ENCODE results near the gene SH3D21.

Gene SH3D21

DNA sequence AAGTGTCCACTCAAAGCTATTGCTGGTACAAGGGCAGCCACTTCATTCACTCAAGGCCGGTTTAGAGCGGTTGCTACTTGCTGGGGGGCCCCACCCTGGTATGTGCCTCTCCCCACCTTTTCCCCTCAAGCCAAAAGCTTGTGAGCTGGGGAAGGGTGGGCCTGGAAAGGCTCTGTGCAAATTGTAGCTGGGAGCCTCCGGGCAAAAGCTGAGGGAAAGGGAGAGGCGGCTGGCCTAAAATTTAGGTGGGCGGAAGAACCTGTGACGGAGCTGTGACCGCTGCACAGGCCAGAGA is 306 bp upstream of the SH3D21 start:
- Histone ChIP-seq H3K4me3 (replicated peaks; ENCODE audit: insufficient read depth, low read length) (peak overlapping the region; percentile 63; the same call in 1 of the 2 replicates), H3K27me3 (ENCODE audit: insufficient read depth, poor library complexity, severe bottlenecking) (no peaks in the 10 kb centered on the region), H3K27ac (replicated peaks) (no peak overlapping the region)
- no peak for DNase-seq (ENCODE audit: low read depth in 1 of 2, low spot score in 1 of 2)
- TF ChIP-seq GABPA (IDR thresholded peaks at IDR 0.05; ENCODE audit: low read depth) (no peak), POLR2AphosphoS5 (IDR thresholded peaks at IDR 0.05; ENCODE audit: low read depth) (no peak), SPI1 (IDR thresholded peaks at IDR 0.05; ENCODE audit: borderline replicate concordance, low read depth) (no peak)
- TF ChIP-seq, protein P1, sequence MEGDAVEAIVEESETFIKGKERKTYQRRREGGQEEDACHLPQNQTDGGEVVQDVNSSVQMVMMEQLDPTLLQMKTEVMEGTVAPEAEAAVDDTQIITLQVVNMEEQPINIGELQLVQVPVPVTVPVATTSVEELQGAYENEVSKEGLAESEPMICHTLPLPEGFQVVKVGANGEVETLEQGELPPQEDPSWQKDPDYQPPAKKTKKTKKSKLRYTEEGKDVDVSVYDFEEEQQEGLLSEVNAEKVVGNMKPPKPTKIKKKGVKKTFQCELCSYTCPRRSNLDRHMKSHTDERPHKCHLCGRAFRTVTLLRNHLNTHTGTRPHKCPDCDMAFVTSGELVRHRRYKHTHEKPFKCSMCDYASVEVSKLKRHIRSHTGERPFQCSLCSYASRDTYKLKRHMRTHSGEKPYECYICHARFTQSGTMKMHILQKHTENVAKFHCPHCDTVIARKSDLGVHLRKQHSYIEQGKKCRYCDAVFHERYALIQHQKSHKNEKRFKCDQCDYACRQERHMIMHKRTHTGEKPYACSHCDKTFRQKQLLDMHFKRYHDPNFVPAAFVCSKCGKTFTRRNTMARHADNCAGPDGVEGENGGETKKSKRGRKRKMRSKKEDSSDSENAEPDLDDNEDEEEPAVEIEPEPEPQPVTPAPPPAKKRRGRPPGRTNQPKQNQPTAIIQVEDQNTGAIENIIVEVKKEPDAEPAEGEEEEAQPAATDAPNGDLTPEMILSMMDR (IDR thresholded peaks at IDR 0.05; ENCODE audit: insufficient read depth, low read length), result no peak
- TF ChIP-seq, protein P2, sequence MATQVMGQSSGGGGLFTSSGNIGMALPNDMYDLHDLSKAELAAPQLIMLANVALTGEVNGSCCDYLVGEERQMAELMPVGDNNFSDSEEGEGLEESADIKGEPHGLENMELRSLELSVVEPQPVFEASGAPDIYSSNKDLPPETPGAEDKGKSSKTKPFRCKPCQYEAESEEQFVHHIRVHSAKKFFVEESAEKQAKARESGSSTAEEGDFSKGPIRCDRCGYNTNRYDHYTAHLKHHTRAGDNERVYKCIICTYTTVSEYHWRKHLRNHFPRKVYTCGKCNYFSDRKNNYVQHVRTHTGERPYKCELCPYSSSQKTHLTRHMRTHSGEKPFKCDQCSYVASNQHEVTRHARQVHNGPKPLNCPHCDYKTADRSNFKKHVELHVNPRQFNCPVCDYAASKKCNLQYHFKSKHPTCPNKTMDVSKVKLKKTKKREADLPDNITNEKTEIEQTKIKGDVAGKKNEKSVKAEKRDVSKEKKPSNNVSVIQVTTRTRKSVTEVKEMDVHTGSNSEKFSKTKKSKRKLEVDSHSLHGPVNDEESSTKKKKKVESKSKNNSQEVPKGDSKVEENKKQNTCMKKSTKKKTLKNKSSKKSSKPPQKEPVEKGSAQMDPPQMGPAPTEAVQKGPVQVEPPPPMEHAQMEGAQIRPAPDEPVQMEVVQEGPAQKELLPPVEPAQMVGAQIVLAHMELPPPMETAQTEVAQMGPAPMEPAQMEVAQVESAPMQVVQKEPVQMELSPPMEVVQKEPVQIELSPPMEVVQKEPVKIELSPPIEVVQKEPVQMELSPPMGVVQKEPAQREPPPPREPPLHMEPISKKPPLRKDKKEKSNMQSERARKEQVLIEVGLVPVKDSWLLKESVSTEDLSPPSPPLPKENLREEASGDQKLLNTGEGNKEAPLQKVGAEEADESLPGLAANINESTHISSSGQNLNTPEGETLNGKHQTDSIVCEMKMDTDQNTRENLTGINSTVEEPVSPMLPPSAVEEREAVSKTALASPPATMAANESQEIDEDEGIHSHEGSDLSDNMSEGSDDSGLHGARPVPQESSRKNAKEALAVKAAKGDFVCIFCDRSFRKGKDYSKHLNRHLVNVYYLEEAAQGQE (IDR thresholded peaks at IDR 0.05; ENCODE audit: insufficient replicate concordance, low read depth), result no peak

DNA sequence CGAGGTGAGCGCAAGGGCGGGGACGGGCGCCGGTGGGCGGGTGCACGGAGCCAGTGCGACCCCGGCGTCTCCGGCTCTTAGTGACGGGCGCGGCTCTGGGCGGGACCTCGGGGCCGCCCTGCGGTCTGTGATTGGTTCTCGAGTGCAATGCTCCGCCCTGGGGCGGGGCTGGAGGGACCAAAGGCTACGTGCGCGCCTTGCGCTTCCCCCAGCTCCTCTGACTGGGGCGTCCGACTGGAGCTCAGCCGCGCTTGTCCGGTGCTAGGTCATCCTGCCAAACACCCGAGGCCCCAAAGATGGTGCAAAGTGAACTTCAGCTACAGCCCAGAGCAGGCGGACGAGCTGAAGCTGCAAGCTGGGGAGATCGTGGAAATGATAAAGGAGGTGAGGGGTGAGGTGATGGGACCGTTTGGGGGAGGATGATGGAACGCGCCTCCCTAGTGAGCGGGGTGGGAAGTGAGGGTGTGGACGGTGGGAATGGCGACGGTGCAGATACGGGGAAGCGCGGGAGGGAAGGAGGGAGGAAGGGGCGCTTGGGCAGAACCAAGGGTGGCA is 811 bp downstream of the SH3D21 start:
- Histone ChIP-seq H3K27me3 (ENCODE audit: insufficient read depth, poor library complexity, severe bottlenecking) (no peaks in the 10 kb centered on the region), H3K27ac (replicated peaks) (no peak overlapping the region), H3K4me3 (replicated peaks; ENCODE audit: insufficient read depth, low read length) (peak overlapping the region; percentile 63)
- peak; percentile 85 to 89 for DNase-seq (ENCODE audit: low read depth in 1 of 2, low spot score in 1 of 2)
- TF ChIP-seq GABPA (IDR thresholded peaks at IDR 0.05; ENCODE audit: low read depth), result no peak
- TF ChIP-seq, protein P1 (IDR thresholded peaks at IDR 0.05; ENCODE audit: insufficient read depth, low read length), result no peak
- TF ChIP-seq, protein P2 (IDR thresholded peaks at IDR 0.05; ENCODE audit: insufficient replicate concordance, low read depth), result no peak
- TF ChIP-seq SPI1 (IDR thresholded peaks at IDR 0.05; ENCODE audit: borderline replicate concordance, low read depth), result no peak
- no peak for TF ChIP-seq POLR2AphosphoS5 (IDR thresholded peaks at IDR 0.05; ENCODE audit: low read depth)

DNA sequence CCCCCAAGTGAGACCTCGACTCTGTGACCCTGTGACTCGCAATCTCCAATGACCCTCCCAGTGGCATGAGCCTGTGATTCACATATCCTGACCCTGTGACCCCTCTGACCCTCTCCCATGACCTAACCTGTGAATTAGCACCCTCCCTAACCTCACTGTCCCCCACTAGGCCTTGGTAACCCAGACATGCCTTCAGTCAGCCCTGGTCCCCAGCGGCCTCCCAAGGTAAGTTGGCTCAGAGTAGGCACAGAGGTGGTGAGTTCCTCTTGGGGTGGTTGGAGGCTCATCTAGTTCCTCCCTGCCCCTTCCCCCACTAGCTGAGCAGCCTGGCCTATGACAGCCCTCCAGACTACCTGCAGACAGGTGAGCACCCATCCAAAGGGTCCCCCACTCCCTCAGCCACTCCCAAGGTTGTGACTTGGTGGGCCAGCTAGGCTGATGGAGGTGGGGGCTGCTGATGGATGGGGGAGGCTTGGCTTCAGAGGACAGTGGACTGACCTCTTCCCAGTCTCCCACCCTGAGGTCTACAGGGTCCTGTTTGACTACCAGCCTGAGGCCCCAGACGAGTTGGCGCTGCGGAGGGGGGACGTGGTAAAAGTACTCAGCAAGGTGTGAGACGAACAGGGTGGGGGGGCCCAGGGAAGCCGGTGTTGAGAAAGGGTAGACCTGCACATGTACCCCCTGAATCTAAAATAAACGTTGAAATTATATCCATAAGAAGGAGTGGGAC is 1.6 kb downstream of the SH3D21 start:
- Histone ChIP-seq H3K27me3 (ENCODE audit: insufficient read depth, poor library complexity, severe bottlenecking) (no peaks in the 10 kb centered on the region), H3K4me3 (replicated peaks; ENCODE audit: insufficient read depth, low read length) (peak overlapping the region; percentile 63), H3K27ac (replicated peaks) (no peak overlapping the region)
- peak in 1 of 2 experiments; percentile 34 for DNase-seq (ENCODE audit: low read depth in 1 of 2, low spot score in 1 of 2)
- TF ChIP-seq SPI1 (IDR thresholded peaks at IDR 0.05; ENCODE audit: borderline replicate concordance, low read depth) (peak; percentile 51; the same call in 1 of the 2 replicates), GABPA (IDR thresholded peaks at IDR 0.05; ENCODE audit: low read depth) (no peak)

DNA sequence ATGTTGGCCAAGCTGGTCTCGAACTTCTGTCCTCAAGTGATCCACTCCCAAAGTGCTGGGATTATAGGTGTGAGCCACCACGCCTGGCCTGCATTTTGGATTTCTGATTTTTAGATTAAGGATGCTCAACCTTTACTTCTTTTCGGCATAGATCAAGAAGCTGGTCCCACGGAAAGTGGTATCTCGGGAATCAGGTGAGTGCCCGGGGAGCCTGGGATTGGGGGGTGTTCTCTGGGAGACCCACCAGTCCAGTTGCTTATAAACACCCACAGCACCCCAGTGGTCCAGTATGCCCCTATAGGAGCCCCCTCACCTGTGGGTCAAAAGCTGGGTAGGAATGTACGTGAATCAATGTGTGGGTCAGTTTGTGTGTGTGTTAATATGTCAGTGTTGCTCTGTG is 3.2 kb downstream of the SH3D21 start:
- TF ChIP-seq SPI1 (IDR thresholded peaks at IDR 0.05; ENCODE audit: borderline replicate concordance, low read depth) (no peak), GABPA (IDR thresholded peaks at IDR 0.05; ENCODE audit: low read depth) (no peak), POLR2AphosphoS5 (IDR thresholded peaks at IDR 0.05; ENCODE audit: low read depth) (no peak)
- TF ChIP-seq, protein P1 (IDR thresholded peaks at IDR 0.05; ENCODE audit: insufficient read depth, low read length), result no peak
- TF ChIP-seq, protein P2 (IDR thresholded peaks at IDR 0.05; ENCODE audit: insufficient replicate concordance, low read depth), result no peak
- no peak overlapping the region for H3K4me3 ChIP-seq (replicated peaks; ENCODE audit: insufficient read depth, low read length)
- no peak for DNase-seq (ENCODE audit: low read depth in 1 of 2, low spot score in 1 of 2)
- H3K27ac ChIP-seq (replicated peaks), result no peak overlapping the region
- no peaks in the 10 kb centered on the region for H3K27me3 ChIP-seq (ENCODE audit: insufficient read depth, poor library complexity, severe bottlenecking)

Measured in HL-60 (cell line).